Upper lobe of right lung (tissue), 1 donor: ENCODE measurements around the gene PRSS33. TPM values are rescaled to one million over a fixed set of nuclear protein-coding genes. Genes with fewer than 3 reads are reported as not detected.

Experiments
- ATAC-seq: fragments of 200-7000 bp; cut with Tn5 transposase; one replicate; pipeline ENCODE4 v1.9.1; 2020; ENCODE audit warnings: mild to moderate bottlenecking, moderate library complexity
- DNase-seq: peaks from one replicate; pipeline ENCODE4 v3.0.0-alpha.2; 2020
- H3K27ac ChIP-seq: fragments of 200-600 bp; one replicate; pipeline ENCODE4 v1.8.0; 2022
- H3K27me3 ChIP-seq: fragments of 200-600 bp; one replicate; pipeline ENCODE4 v1.8.0; 2022; ENCODE audit warnings: mild to moderate bottlenecking
- H3K36me3 ChIP-seq: fragments of 200-600 bp; one replicate; pipeline ENCODE4 v1.8.0; 2022
- H3K4me1 ChIP-seq: fragments of 200-600 bp; one replicate; pipeline ENCODE4 v1.8.0; 2022
- H3K4me3 ChIP-seq: fragments of 200-600 bp; one replicate; pipeline ENCODE4 v1.8.0; 2022; ENCODE audit warnings: mild to moderate bottlenecking
- H3K9me3 ChIP-seq: fragments of 200-600 bp; one replicate; pipeline ENCODE4 v1.8.0; 2022
- CTCF ChIP-seq: fragments of 200-600 bp; IDR thresholded peaks from one replicate; pipeline ENCODE4 v1.8.0; 2022; ENCODE audit warnings: antibody characterized with exemption
- intact Hi-C: fragments of 100-400 bp; cut with DNase I; formaldehyde crosslinking; loops from one replicate; pipeline ENCODE4 v1.11.0; 2022
- total RNA-seq: library from RNA; stranded (reverse); fragmentation: NEBNext Ultra II Directional; extraction: Animal tissue kit (Norgen Biotek cat#: 25700); gene quantifications from one replicate; pipeline ENCODE4 v1.2.1, GENCODE V29; 2021
- donor health status: DM: no; HTN: yes; CAD: no; lungs with severe emphysema.

PRSS33 gene
- total RNA-seq, 1 donor from 2014 or later: not detected

DNA sequence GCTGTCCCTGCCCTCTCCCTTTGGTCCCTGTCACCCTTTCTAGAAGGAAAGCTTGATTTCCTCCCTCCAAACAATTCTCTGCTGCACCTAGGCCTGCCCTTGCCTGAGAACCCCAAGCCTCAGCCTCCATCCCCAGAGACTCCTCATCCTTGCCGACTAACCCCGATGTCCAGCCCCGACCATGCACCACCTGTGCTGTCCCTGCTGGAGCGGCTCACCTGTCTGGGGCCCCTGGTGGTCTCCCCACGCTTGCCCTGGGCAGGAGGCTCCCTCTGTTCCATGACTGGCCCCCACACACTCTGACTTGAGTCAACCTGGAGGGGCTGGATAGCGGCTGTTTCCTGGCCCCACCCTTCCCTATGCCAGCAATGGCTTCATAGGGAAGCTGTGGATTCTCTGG lies 46.9 kb downstream of the PRSS33 start:
- Histone ChIP-seq H3K36me3 (no peaks in the 10 kb centered on the region), H3K4me1 (no peaks in the 10 kb centered on the region), H3K27me3 (no peaks in the 10 kb centered on the region), H3K9me3 (no peaks in the 10 kb centered on the region), H3K4me3 (no peak overlapping the region), H3K27ac (no peak overlapping the region)
- intact Hi-C loops: no loop called here
- no peak for DNase-seq
- no peak for ATAC-seq
- TF ChIP-seq CTCF: no peak

DNA sequence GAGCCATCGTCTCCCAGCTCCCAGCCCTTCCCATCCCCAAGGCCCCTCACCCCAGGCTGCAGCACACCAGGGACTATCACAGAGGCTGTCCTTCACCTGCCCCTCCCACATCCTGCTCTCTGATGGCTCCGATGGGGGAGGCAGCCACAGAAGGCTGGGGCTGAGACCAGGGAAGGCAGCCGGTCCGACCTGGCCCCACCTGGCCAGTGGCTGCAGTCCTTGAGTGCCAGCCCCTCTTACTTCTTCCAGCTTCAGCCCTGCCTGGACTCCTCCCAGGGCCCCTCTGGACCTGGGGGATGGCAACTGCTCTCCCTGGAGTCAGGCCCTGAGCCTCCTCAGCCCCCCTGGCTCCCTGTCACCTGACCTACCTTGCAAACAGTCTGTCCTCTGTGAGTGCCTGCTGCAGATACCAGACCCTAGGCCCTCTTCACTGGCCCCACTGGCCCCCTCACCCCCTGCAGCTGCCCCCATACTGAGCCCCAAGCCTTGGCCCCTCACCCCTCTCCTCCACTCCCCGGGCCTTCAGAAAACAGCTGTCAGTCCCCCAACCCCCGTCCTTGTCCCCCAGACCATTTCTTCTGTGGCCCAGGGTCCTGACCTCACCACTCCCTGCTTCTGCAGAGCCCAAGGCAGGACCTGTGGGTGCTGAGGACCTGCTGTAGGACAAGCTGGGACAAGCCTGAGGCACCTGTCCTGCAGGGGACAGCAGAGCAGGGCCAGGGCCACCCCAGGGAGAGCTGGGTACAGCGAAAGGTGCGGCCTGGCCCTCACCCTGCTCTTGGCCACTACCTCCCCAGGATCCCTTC lies 47.5 kb downstream of the PRSS33 start:
- Histone ChIP-seq H3K4me1 (no peaks in the 10 kb centered on the region), H3K36me3 (no peaks in the 10 kb centered on the region), H3K4me3 (no peak overlapping the region), H3K27me3 (no peaks in the 10 kb centered on the region), H3K9me3 (no peaks in the 10 kb centered on the region), H3K27ac (no peak overlapping the region)
- intact Hi-C loops: no loop called here
- no peak for TF ChIP-seq CTCF
- ATAC-seq (no peak), DNase-seq (no peak)

GRCh38 chr16:2738615-2739014 lies 48.7 kb downstream of the PRSS33 start:
- H3K9me3 ChIP-seq: no peaks in the 10 kb centered on the region
- H3K4me1 ChIP-seq: no peaks in the 10 kb centered on the region
- H3K4me3 ChIP-seq: no peak overlapping the region
- intact Hi-C loops: no loop called here
- no peak for ATAC-seq
- no peaks in the 10 kb centered on the region for H3K27me3 ChIP-seq
- no peaks in the 10 kb centered on the region for H3K36me3 ChIP-seq
- no peak overlapping the region for H3K27ac ChIP-seq
- TF ChIP-seq CTCF: no peak
- DNase-seq: no peak

- H3K4me3 ChIP-seq: no peak overlapping the region
- no peak for ATAC-seq
- H3K9me3 ChIP-seq: no peaks in the 10 kb centered on the region
- TF ChIP-seq CTCF: no peak
- H3K4me1 ChIP-seq: no peaks in the 10 kb centered on the region
- intact Hi-C loops: no loop called here
- no peaks in the 10 kb centered on the region for H3K36me3 ChIP-seq
- DNase-seq: no peak
- H3K27ac ChIP-seq: no peak overlapping the region
- H3K27me3 ChIP-seq: no peaks in the 10 kb centered on the region
Measured at GRCh38 chr16:2737895-2738418, 49.4 kb downstream of the PRSS33 start.

- intact Hi-C loops: no loop called here
- H3K27me3 ChIP-seq: no peaks in the 10 kb centered on the region
- H3K4me1 ChIP-seq: no peaks in the 10 kb centered on the region
- DNase-seq (no peak), ATAC-seq (no peak)
- no peak for TF ChIP-seq CTCF
- H3K9me3 ChIP-seq: no peaks in the 10 kb centered on the region
- no peaks in the 10 kb centered on the region for H3K36me3 ChIP-seq
- no peak overlapping the region for H3K27ac ChIP-seq
- no peak overlapping the region for H3K4me3 ChIP-seq
Measured at GRCh38 chr16:2737238-2737605, 50.1 kb downstream of the PRSS33 start.
